Heart left ventricle (tissue), 16 donors: ENCODE results near the gene CELF2. TPM values are rescaled to one million over a fixed set of nuclear protein-coding genes. Genes with fewer than 3 reads are reported as not detected.
"Not testable (repeated sequence)": the region's sequence is repeated elsewhere in the genome, so short reads cannot be mapped to it uniquely, and the experiment has no call there.

ENCODE experiments used
- ATAC-seq, 4 donors: fragments of 200-7000 bp; cut with Tn5 transposase; one replicate each; pipeline ENCODE4 v1.9.1; 2020 to 2022; ENCODE audit warnings: moderate library complexity in 4 of 4, mild to moderate bottlenecking in 3 of 4, moderate number of reproducible peaks in 1 of 4
- DNase-seq, 5 donors: peaks; one replicate each; pipeline ENCODE4 v3.0.0-alpha.2; 2020
- H3K27ac ChIP-seq, 12 donors: fragments of 200-600 bp; sonication (generic) in 4 of 12; one replicate each; pipeline versions ENCODE4 v1.5.0 to v1.8.0; 2016 to 2022; ENCODE audit warnings: mild to moderate bottlenecking in 2 of 12
- H3K27me3 ChIP-seq, 9 donors: fragments of 200-600 bp; sonication (generic) in 2 of 9; one replicate each; pipeline versions ENCODE4 v1.5.1 to v1.8.0; 2016 to 2022; ENCODE audit warnings: mild to moderate bottlenecking in 3 of 9
- H3K36me3 ChIP-seq, 9 donors: fragments of 200-600 bp; sonication (generic) in 2 of 9; one replicate each; pipeline versions ENCODE4 v1.5.0 to v1.8.0; 2018 to 2022; ENCODE audit warnings: mild to moderate bottlenecking in 2 of 9
- H3K4me1 ChIP-seq, 12 donors: fragments of 200-600 bp; sonication (generic) in 4 of 12; one replicate each; pipeline versions ENCODE4 v1.5.0 to v1.8.0; 2016 to 2022; ENCODE audit warnings: mild to moderate bottlenecking in 3 of 12
- H3K4me3 ChIP-seq, 12 donors: fragments of 200-600 bp; sonication (generic) in 4 of 12; one replicate each; pipeline versions ENCODE4 v1.5.0 to v1.8.0; 2017 to 2022; ENCODE audit warnings: mild to moderate bottlenecking in 9 of 12, moderate library complexity in 4 of 12
- H3K9me3 ChIP-seq, 12 donors: fragments of 200-600 bp; sonication (generic) in 4 of 12; one replicate each; pipeline versions ENCODE4 v1.5.0 to v1.8.0; 2016 to 2022; ENCODE audit warnings: mild to moderate bottlenecking in 1 of 12
- POLR2A ChIP-seq, 2 donors: fragments of 450-650 bp; IDR thresholded peaks; one replicate each; pipeline ENCODE4 v1.6.1; 2017; ENCODE audit warnings: antibody characterized with exemption in 2 of 2, mild to moderate bottlenecking in 2 of 2, moderate library complexity in 2 of 2
- WGBS, 4 donors: extraction: QIAGEN DNeasy Blood & Tissue Kit in 2 of 4; methylation state at CpG; one replicate each; pipeline versions ENCODE4 v1.1.5 to v1.1.7; 2013 to 2018; 5-methylcytosine and 5-hydroxymethylcytosine counted together
- intact Hi-C, 10 donors: fragments of 100-400 bp; cut with DNase I; formaldehyde crosslinking; loops; one replicate each; pipeline versions ENCODE4 v1.11.1 to v1.14.2; 2022
- polyA plus RNA-seq, 2 donors: library from polyadenylated mRNA; stranded (reverse); fragments of 200-250 nt; gene quantifications; one replicate each; pipeline ENCODE4 v1.2.3, GENCODE V29; 2013
- total RNA-seq, 9 donors: library from RNA; depleted of rRNA in 2 of 9; stranded (reverse); fragments of >200 nt in 2 of 9; fragmentation: NEBNext Ultra II Directional in 3 of 9; extraction: Animal tissue kit (Norgen Biotek cat#: 25700) in 3 of 9; gene quantifications; one replicate each; pipeline versions ENCODE4 v1.1.0 to v1.2.4, GENCODE V29; 2016 to 2023
- TF ChIP-seq, protein P1 (sequence below), 12 donors: fragments of 200-600 bp; sonication (generic) in 4 of 12; IDR thresholded peaks; one replicate each; pipeline versions ENCODE4 v1.5.0 to v1.8.0; 2018 to 2022; ENCODE audit warnings: antibody characterized with exemption in 12 of 12, mild to moderate bottlenecking in 5 of 12
- donor health status: ischemic (EF 13 %, LVEDD 7.1; RV severe dilation, severe dysfunction).
- donor health status: healthy with polysubstance abuse.
- donor health status: DM: no; HTN: yes; CAD: no.
- donor health status: DM: no; HTN: no; CAD: no.
- donor health status: ischemic (EF 25% LVEDD 6.9; RV normal size, moderate dysfunction).
- donor health status: ischemic (EF 25% LVEDD 5.7; RV mildly dilated, moderate dysfunction).
- donor health status: healthy.
- donor health status: DM: yes; HTN: yes; CAD: no.
- donor health status: ischemic (EF 35%, LVEDD 5.7; RV mildly dilated, moderate dysfunction).
- donor health status: nonischemic (EF 11% LVEDD 7.7; RV severe dilation, severe dysfunction).
- donor health status: DM: yes; HTN: yes; CAD: no.
- donor health status: PGD.
- donor health status: ischemic (EF 29% LVEDD 5.4; RV normal size, mild dysfunction).
- donor health status: nonischemic (EF 23%, LVEDD 6.1; RV moderate dilation, normal function).

Gene CELF2
- total and polyA plus RNA-seq, 11 donors: 14.2 to 103 (median 67.1) TPM

DNA sequence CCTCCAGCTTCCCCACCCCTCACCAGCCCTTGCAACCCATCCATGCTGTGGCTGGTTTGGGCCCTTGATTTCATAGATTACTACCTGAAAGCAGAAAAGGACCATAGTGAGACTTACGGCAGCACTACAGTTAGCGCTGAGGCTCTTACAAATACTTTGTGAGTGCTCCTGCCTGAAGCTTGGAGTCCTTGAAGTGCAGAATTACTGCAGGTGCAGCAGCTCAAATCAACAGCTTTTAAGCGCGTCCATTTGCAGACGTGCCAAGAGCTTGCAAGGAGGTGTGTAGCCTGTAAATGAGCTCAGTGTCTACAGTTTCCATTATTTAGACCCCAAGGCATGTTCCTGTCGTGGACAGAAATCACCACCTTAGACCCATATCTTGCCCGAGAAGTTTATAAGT, 103.0 kb downstream of the CELF2 start:
- no peaks in the 10 kb centered on the region for H3K36me3 ChIP-seq
- no peak for TF ChIP-seq POLR2A (IDR thresholded peaks at IDR 0.05)
- TF ChIP-seq, protein P1, sequence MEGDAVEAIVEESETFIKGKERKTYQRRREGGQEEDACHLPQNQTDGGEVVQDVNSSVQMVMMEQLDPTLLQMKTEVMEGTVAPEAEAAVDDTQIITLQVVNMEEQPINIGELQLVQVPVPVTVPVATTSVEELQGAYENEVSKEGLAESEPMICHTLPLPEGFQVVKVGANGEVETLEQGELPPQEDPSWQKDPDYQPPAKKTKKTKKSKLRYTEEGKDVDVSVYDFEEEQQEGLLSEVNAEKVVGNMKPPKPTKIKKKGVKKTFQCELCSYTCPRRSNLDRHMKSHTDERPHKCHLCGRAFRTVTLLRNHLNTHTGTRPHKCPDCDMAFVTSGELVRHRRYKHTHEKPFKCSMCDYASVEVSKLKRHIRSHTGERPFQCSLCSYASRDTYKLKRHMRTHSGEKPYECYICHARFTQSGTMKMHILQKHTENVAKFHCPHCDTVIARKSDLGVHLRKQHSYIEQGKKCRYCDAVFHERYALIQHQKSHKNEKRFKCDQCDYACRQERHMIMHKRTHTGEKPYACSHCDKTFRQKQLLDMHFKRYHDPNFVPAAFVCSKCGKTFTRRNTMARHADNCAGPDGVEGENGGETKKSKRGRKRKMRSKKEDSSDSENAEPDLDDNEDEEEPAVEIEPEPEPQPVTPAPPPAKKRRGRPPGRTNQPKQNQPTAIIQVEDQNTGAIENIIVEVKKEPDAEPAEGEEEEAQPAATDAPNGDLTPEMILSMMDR (IDR thresholded peaks at IDR 0.05): no peak
- H3K9me3 ChIP-seq: no peaks in the 10 kb centered on the region
- intact Hi-C loops: no loop called here
- H3K27ac ChIP-seq: no peak overlapping the region
- ATAC-seq (no peak), DNase-seq (no peak)
- H3K27me3 ChIP-seq: no peaks in the 10 kb centered on the region
- WGBS, 4 donors: 61 to 81% (median 73%) methylated on average over 7 of the region's 7 CpGs
- H3K4me3 ChIP-seq: no peak overlapping the region
- peaks cover 0 to 55% (median 23%) of the 10 kb centered on the region in 12 donors for H3K4me1 ChIP-seq

DNA sequence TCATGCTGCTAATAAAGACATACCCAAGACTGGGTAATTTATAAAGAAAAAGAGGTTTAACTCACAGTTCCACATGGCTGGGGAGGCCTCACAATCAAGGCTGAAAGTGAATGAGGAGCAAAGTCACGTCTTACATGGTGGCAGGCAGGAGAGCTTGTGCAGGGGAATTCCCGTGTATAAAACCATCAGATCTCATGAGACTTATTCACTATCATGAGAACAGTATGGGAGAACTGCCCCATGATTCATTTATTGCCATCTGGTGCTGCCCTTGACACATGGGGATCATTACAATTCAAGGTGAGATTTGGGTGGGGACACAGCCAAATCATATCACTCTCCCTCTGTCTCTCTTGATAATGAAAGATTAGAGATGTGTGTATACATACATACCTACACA, 106.2 kb downstream of the CELF2 start:
- H3K27ac ChIP-seq, intact Hi-C loops, H3K36me3 ChIP-seq, DNase-seq, H3K4me3 ChIP-seq, ATAC-seq, H3K27me3 ChIP-seq: not testable (repeated sequence)
- peaks cover 0 to 13% (median 0%) of the 10 kb centered on the region in 12 donors for H3K9me3 ChIP-seq
- 33 to 65% (median 52%) methylated on average over 2 of the region's 2 CpGs for WGBS, 4 donors
- peaks cover 0 to 26% (median 10%) of the 10 kb centered on the region in 12 donors for H3K4me1 ChIP-seq

DNA sequence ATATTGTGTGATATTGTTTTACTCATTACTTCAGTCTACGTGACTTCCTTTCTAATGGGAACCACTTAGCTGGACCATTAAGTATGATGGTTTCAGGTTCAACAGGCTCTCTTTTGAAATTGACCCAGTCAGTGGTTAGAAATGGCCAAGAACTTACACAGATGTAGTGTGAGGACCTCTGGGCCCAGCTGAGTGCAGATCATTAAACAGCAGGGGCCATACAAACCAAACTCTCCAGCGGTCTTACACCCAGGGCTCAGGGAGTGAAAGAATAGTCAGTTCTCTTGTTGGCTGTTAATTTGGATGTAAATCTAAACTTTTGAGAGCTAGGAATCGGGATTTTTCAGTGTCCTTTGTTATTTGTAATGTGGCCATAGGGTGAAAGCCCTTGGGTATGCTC, 107.3 kb downstream of the CELF2 start:
- ATAC-seq: no peak
- no peaks in the 10 kb centered on the region for H3K27me3 ChIP-seq
- no peak for DNase-seq
- peaks cover 0 to 21% (median 8%) of the 10 kb centered on the region in 12 donors for H3K4me1 ChIP-seq
- no peak overlapping the region for H3K27ac ChIP-seq
- TF ChIP-seq, protein P1 (IDR thresholded peaks at IDR 0.05): no peak
- TF ChIP-seq POLR2A (IDR thresholded peaks at IDR 0.05): no peak
- peaks cover 0 to 13% (median 0%) of the 10 kb centered on the region in 12 donors for H3K9me3 ChIP-seq
- intact Hi-C loops: no loop called here
- 89 to 96% (median 94%) methylated on average over 3 of the region's 3 CpGs for WGBS, 4 donors
- no peak overlapping the region for H3K4me3 ChIP-seq
- H3K36me3 ChIP-seq: no peaks in the 10 kb centered on the region

DNA sequence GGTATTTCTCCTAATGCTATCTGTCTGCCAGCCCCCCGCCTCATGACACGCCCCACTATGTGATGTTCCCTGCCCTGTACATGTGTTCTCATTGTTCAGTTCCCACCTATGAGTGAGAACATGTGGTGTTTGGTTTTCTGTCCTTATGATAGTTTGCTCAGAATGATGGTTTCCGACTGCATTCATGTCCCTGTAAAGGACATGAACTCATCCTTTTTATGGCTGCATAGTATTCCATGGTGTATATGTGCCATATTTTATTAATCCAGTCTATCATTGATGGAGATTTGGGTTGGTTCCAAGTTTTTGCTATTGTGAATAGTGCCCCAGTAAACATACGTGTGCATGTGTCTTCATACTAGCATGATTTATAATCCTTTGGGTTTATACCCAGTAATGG, 109.3 kb downstream of the CELF2 start:
- H3K27me3 ChIP-seq, DNase-seq, H3K27ac ChIP-seq, H3K4me3 ChIP-seq, intact Hi-C loops, H3K36me3 ChIP-seq, ATAC-seq: not testable (repeated sequence)
- Histone ChIP-seq H3K9me3 (peaks cover 0 to 13% (median 0%) of the 10 kb centered on the region in 12 donors), H3K4me1 (peaks cover 0 to 21% (median 0%) of the 10 kb centered on the region in 12 donors)
- 96 to 97% (median 96%) methylated on average over 4 of the region's 4 CpGs for WGBS, 4 donors

DNA sequence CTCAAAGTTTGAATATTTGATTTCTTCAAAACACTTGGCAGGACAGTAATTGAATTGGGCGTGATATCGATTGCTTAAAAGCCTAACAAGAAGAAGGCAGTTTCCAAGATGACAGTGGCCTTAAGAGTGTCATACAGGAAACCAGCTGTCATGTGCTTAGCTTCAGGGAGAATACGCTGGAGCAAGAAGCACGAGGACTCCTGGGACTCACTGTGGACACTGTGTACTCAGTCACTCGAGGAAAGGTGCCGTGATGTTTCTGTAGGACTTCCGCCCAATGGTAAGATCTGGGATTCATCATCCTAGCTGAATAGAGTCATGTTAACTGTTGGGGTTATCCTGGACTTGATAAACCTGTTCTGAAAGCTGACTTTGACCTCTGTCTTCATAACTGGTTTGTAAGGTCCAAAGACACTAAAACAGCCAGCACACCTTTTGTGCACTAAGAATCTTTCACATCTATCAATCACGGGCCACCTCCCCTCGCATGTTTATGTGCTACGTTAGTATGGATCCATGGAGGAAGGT, 113.5 kb downstream of the CELF2 start:
- 76 to 86% (median 79%) methylated on average over 10 of the region's 10 CpGs for WGBS, 4 donors
- Histone ChIP-seq H3K27ac (no peak overlapping the region), H3K4me1 (peaks cover 0 to 28% (median 0%) of the 10 kb centered on the region in 12 donors), H3K4me3 (no peak overlapping the region), H3K9me3 (peaks cover 0 to 13% (median 0%) of the 10 kb centered on the region in 12 donors), H3K36me3 (no peaks in the 10 kb centered on the region), H3K27me3 (no peaks in the 10 kb centered on the region)
- ATAC-seq (peak in 2 of 4 donors; percentile 26 to 39), DNase-seq (no peak)
- intact Hi-C loops: no loop called here
- no peak for TF ChIP-seq POLR2A (IDR thresholded peaks at IDR 0.05)
- TF ChIP-seq, protein P1 (IDR thresholded peaks at IDR 0.05): no peak
